ENCODE data around the gene CDK9.

DNA sequence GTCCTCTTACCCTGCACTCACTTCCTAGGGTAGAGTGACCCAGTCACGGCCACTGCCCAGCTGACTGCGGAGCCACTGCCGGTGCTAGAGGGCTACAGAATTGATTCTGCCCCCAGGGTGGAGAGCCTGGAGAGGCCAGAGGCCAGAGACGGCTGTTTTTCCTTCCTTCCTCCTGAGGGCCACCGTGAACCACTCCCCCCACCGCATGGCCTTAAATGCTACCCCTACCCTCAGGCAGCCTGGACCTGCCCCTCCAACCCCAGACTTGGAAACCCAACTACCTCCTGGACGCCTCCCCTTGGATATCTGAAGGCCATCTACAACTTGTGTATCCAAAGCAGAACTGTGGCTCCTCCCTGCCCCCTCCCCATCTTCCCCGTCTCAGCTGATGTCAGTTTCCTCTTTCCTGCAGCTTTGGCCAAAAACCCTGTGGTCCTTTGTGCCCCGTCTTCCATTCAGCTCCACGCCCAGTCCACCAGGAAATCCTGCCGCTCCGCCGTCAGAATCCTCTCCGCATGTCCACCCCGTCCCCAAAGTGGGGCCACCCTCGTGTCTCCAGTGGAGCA, 23.6 kb upstream of the CDK9 start:
- TF ChIP-seq, protein P1, sequence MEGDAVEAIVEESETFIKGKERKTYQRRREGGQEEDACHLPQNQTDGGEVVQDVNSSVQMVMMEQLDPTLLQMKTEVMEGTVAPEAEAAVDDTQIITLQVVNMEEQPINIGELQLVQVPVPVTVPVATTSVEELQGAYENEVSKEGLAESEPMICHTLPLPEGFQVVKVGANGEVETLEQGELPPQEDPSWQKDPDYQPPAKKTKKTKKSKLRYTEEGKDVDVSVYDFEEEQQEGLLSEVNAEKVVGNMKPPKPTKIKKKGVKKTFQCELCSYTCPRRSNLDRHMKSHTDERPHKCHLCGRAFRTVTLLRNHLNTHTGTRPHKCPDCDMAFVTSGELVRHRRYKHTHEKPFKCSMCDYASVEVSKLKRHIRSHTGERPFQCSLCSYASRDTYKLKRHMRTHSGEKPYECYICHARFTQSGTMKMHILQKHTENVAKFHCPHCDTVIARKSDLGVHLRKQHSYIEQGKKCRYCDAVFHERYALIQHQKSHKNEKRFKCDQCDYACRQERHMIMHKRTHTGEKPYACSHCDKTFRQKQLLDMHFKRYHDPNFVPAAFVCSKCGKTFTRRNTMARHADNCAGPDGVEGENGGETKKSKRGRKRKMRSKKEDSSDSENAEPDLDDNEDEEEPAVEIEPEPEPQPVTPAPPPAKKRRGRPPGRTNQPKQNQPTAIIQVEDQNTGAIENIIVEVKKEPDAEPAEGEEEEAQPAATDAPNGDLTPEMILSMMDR (IDR thresholded peaks at IDR 0.05) = no peak
- peak in 1 of 3 donors; percentile 12 for TF ChIP-seq POLR2A (IDR thresholded peaks at IDR 0.05)

Data from body of pancreas (tissue), 4 donors.